Activated CD8-positive, alpha-beta T cell treated with anti-CD3 and anti-CD28 coated beads, Interleukin-2, amount 10 ng/mL, durations not matched to agents 7 days and 5 days (primary cell): ENCODE data around the gene NES. TPM values are rescaled to one million over a fixed set of nuclear protein-coding genes. Genes with fewer than 3 reads are reported as not detected.

Experiments used
- ATAC-seq: fragments of 150-1000 bp; cut with Tn5 transposase; one replicate; pipeline ENCODE4 v1.10.0; 2021; ENCODE audit warnings: moderate library complexity
- CTCF ChIA-PET: fragments of 350-600 bp; sonication (Branson Sonifier 250); formaldehyde crosslinking; loops from one replicate; lab custom pipeline; 2021; ENCODE audit warnings: antibody characterized with exemption; lab: Charles Lee
- POLR2A ChIA-PET: fragments of 350-600 bp; sonication (Branson Sonifier 250); formaldehyde crosslinking; loops from one replicate; lab custom pipeline; 2021; ENCODE audit warnings: antibody characterized with exemption; lab: Charles Lee
- DNase-seq: peaks from one replicate; pipeline ENCODE4 v3.0.0-alpha.2; 2020
- H3K27ac Mint-ChIP-seq: one replicate; pipeline ENCODE4 v1.8.0; 2021; ENCODE audit warnings: mild to moderate bottlenecking, mixed read lengths
- H3K27me3 Mint-ChIP-seq: one replicate; pipeline ENCODE4 v1.8.0; 2021; ENCODE audit warnings: low read depth, mixed read lengths
- H3K36me3 Mint-ChIP-seq: one replicate; pipeline ENCODE4 v1.8.0; 2021; ENCODE audit warnings: low read depth, mixed read lengths
- H3K4me1 Mint-ChIP-seq: one replicate; pipeline ENCODE4 v1.8.0; 2021; ENCODE audit warnings: low read depth, mixed read lengths
- H3K4me3 Mint-ChIP-seq: one replicate; pipeline ENCODE4 v1.8.0; 2021; ENCODE audit warnings: mild to moderate bottlenecking, mixed read lengths
- H3K9me3 Mint-ChIP-seq: one replicate; pipeline ENCODE4 v1.8.0; 2022; ENCODE audit warnings: mixed read lengths; ENCODE audit not compliant: insufficient read depth
- total RNA-seq, 2 experiments: library from RNA; stranded (reverse); gene quantifications; one replicate each; pipeline ENCODE4 v1.2.3, GENCODE V29; 2021

Gene NES
- total RNA-seq, result not detected

GRCh38 chr1:156676820-156677615, at the start of gene NES:
Gene NES, minus strand, starts transcription at chr1:156677407. Its CDS starts 143 bp downstream, at chr1:156677264.
- peaks cover 16% of the 10 kb centered on the region for H3K4me1 Mint-ChIP-seq
- H3K27ac Mint-ChIP-seq, result no peak within 1 kb of the TSS
- H3K9me3 Mint-ChIP-seq, result no peaks in the 10 kb centered on the region
- H3K36me3 Mint-ChIP-seq, result no peaks in the 10 kb centered on the region
- ATAC-seq (peak; percentile 28), DNase-seq (no peak)
- ChIA-PET CTCF (interaction anchor here (0.7 to 19.7 kb wide), 16 partner anchors 11 to 291 kb away, joined by 3 to 543 read pairs (median 5); partner anchors contain the start of genes CRABP2, HAPLN2, ISG20L2 and METTL25B), POLR2A (interaction anchor here (1.2 to 1.5 kb wide), 2 partner anchors 22 to 30 kb away, joined by 4 to 5 read pairs; no protein-coding TSS in a partner anchor)
- H3K4me3 Mint-ChIP-seq, result no peak within 1 kb of the TSS
- peaks cover 74% of the 10 kb centered on the region for H3K27me3 Mint-ChIP-seq

- no peaks in the 10 kb centered on the region for H3K27me3 Mint-ChIP-seq
- ATAC-seq, result no peak
- CTCF ChIA-PET, result interaction anchor here (0.7 to 12.9 kb wide), 65 partner anchors 9 to 341 kb away, joined by 3 to 543 read pairs (median 6); partner anchors contain the start of genes CRABP2, HAPLN2, HDGF and INSRR
- DNase-seq, result peak; percentile 77
- H3K27ac Mint-ChIP-seq, result no peak overlapping the region
- peaks cover 39% of the 10 kb centered on the region for H3K36me3 Mint-ChIP-seq
- POLR2A ChIA-PET, result interaction anchor here (0.7 to 7.4 kb wide), 9 partner anchors 14 to 1164 kb away, joined by 3 to 68 read pairs (median 16); partner anchors contain the start of genes ASH1L, HDGF, MRPL24 and NTRK1
- peaks cover 40% of the 10 kb centered on the region for H3K4me1 Mint-ChIP-seq
- no peak overlapping the region for H3K4me3 Mint-ChIP-seq
- no peaks in the 10 kb centered on the region for H3K9me3 Mint-ChIP-seq
Measured at GRCh38 chr1:156726549-156727226, 49.5 kb upstream of the NES start.

- ChIA-PET POLR2A (interaction anchor here (0.7 to 7.4 kb wide), 8 partner anchors 15 to 1163 kb away, joined by 3 to 68 read pairs (median 11); partner anchors contain the start of genes ASH1L, HDGF, MRPL24 and PRCC), CTCF (interaction anchor here (0.7 to 12.9 kb wide), 66 partner anchors 10 to 452 kb away, joined by 3 to 543 read pairs (median 6); partner anchors contain the start of genes CRABP2, HDGF, INSRR and MRPL24)
- DNase-seq (peak; percentile 86), ATAC-seq (peak; percentile 25)
- H3K27ac Mint-ChIP-seq, result no peak overlapping the region
- no peaks in the 10 kb centered on the region for H3K27me3 Mint-ChIP-seq
- peaks cover 40% of the 10 kb centered on the region for H3K4me1 Mint-ChIP-seq
- no peaks in the 10 kb centered on the region for H3K9me3 Mint-ChIP-seq
- peaks cover 48% of the 10 kb centered on the region for H3K36me3 Mint-ChIP-seq
- H3K4me3 Mint-ChIP-seq, result no peak overlapping the region
Measured at GRCh38 chr1:156725683-156726280, 48.6 kb upstream of the NES start.

GRCh38 chr1:156721535-156721934, 44.3 kb upstream of the NES start:
- Mint-ChIP-seq H3K4me1 (peaks cover 23% of the 10 kb centered on the region), H3K27ac (no peak overlapping the region), H3K36me3 (peaks cover 47% of the 10 kb centered on the region), H3K4me3 (no peak overlapping the region), H3K27me3 (no peaks in the 10 kb centered on the region), H3K9me3 (no peaks in the 10 kb centered on the region)
- DNase-seq, result no peak
- ATAC-seq, result no peak
- ChIA-PET POLR2A (no interaction called here), CTCF (interaction anchor here (0.9 to 12.9 kb wide), 8 partner anchors 14 to 336 kb away, joined by 3 to 543 read pairs (median 3); partner anchors contain the start of genes CRABP2, NES and NTRK1)

GRCh38 chr1:156721131-156721530, 43.9 kb upstream of the NES start:
- ChIA-PET CTCF (interaction anchor here (0.9 to 12.9 kb wide), 9 partner anchors 14 to 335 kb away, joined by 3 to 543 read pairs (median 3); partner anchors contain the start of genes CRABP2 and NES), POLR2A (no interaction called here)
- Mint-ChIP-seq H3K36me3 (peaks cover 48% of the 10 kb centered on the region), H3K27me3 (no peaks in the 10 kb centered on the region), H3K4me1 (peaks cover 23% of the 10 kb centered on the region), H3K4me3 (no peak overlapping the region), H3K27ac (no peak overlapping the region), H3K9me3 (no peaks in the 10 kb centered on the region)
- ATAC-seq (no peak), DNase-seq (no peak)

- no peak for DNase-seq
- H3K4me3 Mint-ChIP-seq, result no peak overlapping the region
- H3K27ac Mint-ChIP-seq, result no peak overlapping the region
- H3K9me3 Mint-ChIP-seq, result no peaks in the 10 kb centered on the region
- H3K27me3 Mint-ChIP-seq, result no peaks in the 10 kb centered on the region
- no peak for ATAC-seq
- peaks cover 5% of the 10 kb centered on the region for H3K4me1 Mint-ChIP-seq
- H3K36me3 Mint-ChIP-seq, result peaks cover 31% of the 10 kb centered on the region
- CTCF ChIA-PET, result interaction anchor here (1.2 to 14.9 kb wide), 3 partner anchors 10 to 28 kb away, joined by 3 to 197 read pairs (median 22); partner anchors contain the start of genes CRABP2, ISG20L2 and METTL25B
- POLR2A ChIA-PET, result no interaction called here
Measured at GRCh38 chr1:156717351-156717750, 40.1 kb upstream of the NES start.

- no peak for DNase-seq
- no peaks in the 10 kb centered on the region for H3K4me1 Mint-ChIP-seq
- H3K4me3 Mint-ChIP-seq, result no peak overlapping the region
- peaks cover 13% of the 10 kb centered on the region for H3K36me3 Mint-ChIP-seq
- no peak for ATAC-seq
- POLR2A ChIA-PET, result no interaction called here
- no peaks in the 10 kb centered on the region for H3K27me3 Mint-ChIP-seq
- no peak overlapping the region for H3K27ac Mint-ChIP-seq
- CTCF ChIA-PET, result interaction anchor here (1.3 to 14.9 kb wide), 5 partner anchors 9 to 87 kb away, joined by 3 to 197 read pairs (median 10); partner anchors contain the start of genes CRABP2, ISG20L2 and METTL25B
- no peaks in the 10 kb centered on the region for H3K9me3 Mint-ChIP-seq
Measured at GRCh38 chr1:156714830-156715229, 37.6 kb upstream of the NES start.

- ChIA-PET CTCF (interaction anchor here (14.9 to 17.4 kb wide), 2 partner anchors 15 to 23 kb away, joined by 197 to 311 read pairs; partner anchors contain the start of genes ISG20L2 and METTL25B), POLR2A (interaction anchor here (1.7 kb wide), 1 partner anchor 15 kb away, joined by 4 read pairs; the partner anchor contains the start of genes ISG20L2 and METTL25B)
- Mint-ChIP-seq H3K27me3 (no peaks in the 10 kb centered on the region), H3K4me3 (no peak overlapping the region), H3K36me3 (peaks cover 11% of the 10 kb centered on the region), H3K9me3 (no peaks in the 10 kb centered on the region), H3K4me1 (no peaks in the 10 kb centered on the region), H3K27ac (no peak overlapping the region)
- DNase-seq, result no peak
- ATAC-seq, result no peak
Measured at GRCh38 chr1:156712626-156713025, 35.4 kb upstream of the NES start.

GRCh38 chr1:156711011-156711817, 34.0 kb upstream of the NES start:
- Mint-ChIP-seq H3K9me3 (no peaks in the 10 kb centered on the region), H3K36me3 (peaks cover 4% of the 10 kb centered on the region), H3K27ac (no peak overlapping the region), H3K4me1 (peaks cover 10% of the 10 kb centered on the region), H3K4me3 (no peak overlapping the region), H3K27me3 (peaks cover 8% of the 10 kb centered on the region)
- no peak for ATAC-seq
- ChIA-PET POLR2A (interaction anchor here (1.7 kb wide), 1 partner anchor 17 kb away, joined by 4 read pairs; the partner anchor contains the start of genes ISG20L2 and METTL25B), CTCF (interaction anchor here (0.8 to 17.4 kb wide), 5 partner anchors 14 to 87 kb away, joined by 3 to 311 read pairs (median 6); partner anchors contain the start of genes ISG20L2 and METTL25B)
- DNase-seq, result no peak
